Measurements from ENCODE around the gene MPIG6B. TPM values are rescaled to one million over a fixed set of nuclear protein-coding genes. Genes with fewer than 3 reads are reported as not detected.
A peak's percentile ranks its signal among the peaks of the same experiment; 100 is the strongest.

Gene MPIG6B
- total and polyA plus RNA-seq, 4 donors, result 0.08 to 10.7 (median 0.24) TPM

DNA sequence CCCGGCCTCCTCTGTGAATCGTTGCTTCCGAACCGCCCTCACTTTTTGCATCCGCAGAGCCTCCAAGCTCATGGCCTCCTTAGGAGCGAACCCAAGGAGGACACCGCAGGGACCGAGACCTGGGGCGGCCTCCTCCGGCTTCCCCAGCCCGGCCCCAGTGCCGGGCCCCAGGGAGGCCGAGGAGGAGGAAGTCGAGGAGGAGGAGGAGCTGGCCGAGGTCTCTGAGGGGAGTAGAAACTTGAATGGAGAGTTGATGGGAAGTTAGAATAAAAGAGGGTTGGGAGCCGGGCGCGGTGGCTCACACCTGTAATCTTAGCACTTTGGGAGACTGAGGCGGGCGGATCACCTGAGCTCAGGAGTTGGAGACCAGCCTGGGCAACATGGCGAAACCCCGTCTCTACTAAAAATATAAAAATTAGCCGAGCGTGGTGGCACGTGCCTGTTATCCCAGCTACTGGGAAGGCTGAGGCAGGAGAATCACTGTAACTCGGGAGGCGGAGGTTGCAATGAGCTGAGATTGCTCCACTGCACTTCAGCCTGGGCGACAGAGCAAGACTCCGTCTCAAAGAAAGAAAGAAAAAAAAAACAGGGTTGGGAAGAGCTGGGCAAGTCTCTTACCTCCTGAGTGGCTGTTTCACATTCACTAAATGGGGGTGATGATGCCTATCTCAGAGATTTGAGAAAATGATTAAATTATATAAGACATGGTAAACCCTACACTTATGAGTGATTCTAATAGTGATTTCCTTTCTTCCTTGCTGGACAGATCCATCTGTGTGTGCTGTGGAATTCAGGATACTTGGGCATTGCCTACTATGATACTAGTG lies 17.4 kb downstream of the MPIG6B start:
- Histone ChIP-seq H3K27ac (ENCODE audit: low read depth in 1 of 2, low read length in 2 of 2) (peak overlapping the region; percentile 53 to 64), H3K36me3 (ENCODE audit: control insufficient read depth in 4 of 4, insufficient read depth in 3 of 4, low read depth in 1 of 4, low read length in 3 of 4) (no peaks in the 10 kb centered on the region), H3K9me3 (ENCODE audit: control insufficient read depth in 4 of 4, low read length in 3 of 4) (no peaks in the 10 kb centered on the region), H3K27me3 (ENCODE audit: control insufficient read depth in 4 of 4, insufficient read depth in 4 of 4, low read length in 3 of 4) (no peaks in the 10 kb centered on the region), H3K4me3 (ENCODE audit: low read depth in 1 of 3, low read length in 3 of 3) (peak overlapping the region; percentile 68 to 84 (median 69)), H3K9ac (ENCODE audit: low read depth in 1 of 2, low read length in 2 of 2) (peak overlapping the region; percentile 61 to 70), H3K4me1 (ENCODE audit: control insufficient read depth in 4 of 4, insufficient read depth in 4 of 4, low read length in 3 of 4) (peaks cover 18 to 43% (median 37%) of the 10 kb centered on the region in 4 donors)
- TF ChIP-seq RAD21 (IDR thresholded peaks at IDR 0.05), result no peak
- TF ChIP-seq RXRA (IDR thresholded peaks at IDR 0.05), result no peak
- no peak for TF ChIP-seq YY1 (IDR thresholded peaks at IDR 0.05)
- TF ChIP-seq NR2F2 (IDR thresholded peaks at IDR 0.05), result no peak
- TF ChIP-seq, protein P1, sequence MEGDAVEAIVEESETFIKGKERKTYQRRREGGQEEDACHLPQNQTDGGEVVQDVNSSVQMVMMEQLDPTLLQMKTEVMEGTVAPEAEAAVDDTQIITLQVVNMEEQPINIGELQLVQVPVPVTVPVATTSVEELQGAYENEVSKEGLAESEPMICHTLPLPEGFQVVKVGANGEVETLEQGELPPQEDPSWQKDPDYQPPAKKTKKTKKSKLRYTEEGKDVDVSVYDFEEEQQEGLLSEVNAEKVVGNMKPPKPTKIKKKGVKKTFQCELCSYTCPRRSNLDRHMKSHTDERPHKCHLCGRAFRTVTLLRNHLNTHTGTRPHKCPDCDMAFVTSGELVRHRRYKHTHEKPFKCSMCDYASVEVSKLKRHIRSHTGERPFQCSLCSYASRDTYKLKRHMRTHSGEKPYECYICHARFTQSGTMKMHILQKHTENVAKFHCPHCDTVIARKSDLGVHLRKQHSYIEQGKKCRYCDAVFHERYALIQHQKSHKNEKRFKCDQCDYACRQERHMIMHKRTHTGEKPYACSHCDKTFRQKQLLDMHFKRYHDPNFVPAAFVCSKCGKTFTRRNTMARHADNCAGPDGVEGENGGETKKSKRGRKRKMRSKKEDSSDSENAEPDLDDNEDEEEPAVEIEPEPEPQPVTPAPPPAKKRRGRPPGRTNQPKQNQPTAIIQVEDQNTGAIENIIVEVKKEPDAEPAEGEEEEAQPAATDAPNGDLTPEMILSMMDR (IDR thresholded peaks at IDR 0.05; ENCODE audit: low read depth, low read length, missing input control), result no peak
- no peak for TF ChIP-seq EGR1 (IDR thresholded peaks at IDR 0.05; ENCODE audit: low read depth in 2 of 2)
- TF ChIP-seq, protein P2, sequence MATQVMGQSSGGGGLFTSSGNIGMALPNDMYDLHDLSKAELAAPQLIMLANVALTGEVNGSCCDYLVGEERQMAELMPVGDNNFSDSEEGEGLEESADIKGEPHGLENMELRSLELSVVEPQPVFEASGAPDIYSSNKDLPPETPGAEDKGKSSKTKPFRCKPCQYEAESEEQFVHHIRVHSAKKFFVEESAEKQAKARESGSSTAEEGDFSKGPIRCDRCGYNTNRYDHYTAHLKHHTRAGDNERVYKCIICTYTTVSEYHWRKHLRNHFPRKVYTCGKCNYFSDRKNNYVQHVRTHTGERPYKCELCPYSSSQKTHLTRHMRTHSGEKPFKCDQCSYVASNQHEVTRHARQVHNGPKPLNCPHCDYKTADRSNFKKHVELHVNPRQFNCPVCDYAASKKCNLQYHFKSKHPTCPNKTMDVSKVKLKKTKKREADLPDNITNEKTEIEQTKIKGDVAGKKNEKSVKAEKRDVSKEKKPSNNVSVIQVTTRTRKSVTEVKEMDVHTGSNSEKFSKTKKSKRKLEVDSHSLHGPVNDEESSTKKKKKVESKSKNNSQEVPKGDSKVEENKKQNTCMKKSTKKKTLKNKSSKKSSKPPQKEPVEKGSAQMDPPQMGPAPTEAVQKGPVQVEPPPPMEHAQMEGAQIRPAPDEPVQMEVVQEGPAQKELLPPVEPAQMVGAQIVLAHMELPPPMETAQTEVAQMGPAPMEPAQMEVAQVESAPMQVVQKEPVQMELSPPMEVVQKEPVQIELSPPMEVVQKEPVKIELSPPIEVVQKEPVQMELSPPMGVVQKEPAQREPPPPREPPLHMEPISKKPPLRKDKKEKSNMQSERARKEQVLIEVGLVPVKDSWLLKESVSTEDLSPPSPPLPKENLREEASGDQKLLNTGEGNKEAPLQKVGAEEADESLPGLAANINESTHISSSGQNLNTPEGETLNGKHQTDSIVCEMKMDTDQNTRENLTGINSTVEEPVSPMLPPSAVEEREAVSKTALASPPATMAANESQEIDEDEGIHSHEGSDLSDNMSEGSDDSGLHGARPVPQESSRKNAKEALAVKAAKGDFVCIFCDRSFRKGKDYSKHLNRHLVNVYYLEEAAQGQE (IDR thresholded peaks at IDR 0.05), result no peak
- TF ChIP-seq FOXA1 (IDR thresholded peaks at IDR 0.05), result no peak
- no peak for TF ChIP-seq GABPA (IDR thresholded peaks at IDR 0.05 in 1 of 2, conservative IDR thresholded peaks at IDR 0.05 in 1 of 2)
- TF ChIP-seq, protein P3, sequence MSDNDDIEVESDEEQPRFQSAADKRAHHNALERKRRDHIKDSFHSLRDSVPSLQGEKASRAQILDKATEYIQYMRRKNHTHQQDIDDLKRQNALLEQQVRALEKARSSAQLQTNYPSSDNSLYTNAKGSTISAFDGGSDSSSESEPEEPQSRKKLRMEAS (IDR thresholded peaks at IDR 0.05), result no peak
- TF ChIP-seq TAF1 (conservative IDR thresholded peaks at IDR 0.05), result no peak
- TF ChIP-seq JUND (IDR thresholded peaks at IDR 0.05), result no peak
- 28% methylated on average over 29 of the region's 29 CpGs for WGBS
- no peak for DNase-seq (ENCODE audit: low spot score)

DNA sequence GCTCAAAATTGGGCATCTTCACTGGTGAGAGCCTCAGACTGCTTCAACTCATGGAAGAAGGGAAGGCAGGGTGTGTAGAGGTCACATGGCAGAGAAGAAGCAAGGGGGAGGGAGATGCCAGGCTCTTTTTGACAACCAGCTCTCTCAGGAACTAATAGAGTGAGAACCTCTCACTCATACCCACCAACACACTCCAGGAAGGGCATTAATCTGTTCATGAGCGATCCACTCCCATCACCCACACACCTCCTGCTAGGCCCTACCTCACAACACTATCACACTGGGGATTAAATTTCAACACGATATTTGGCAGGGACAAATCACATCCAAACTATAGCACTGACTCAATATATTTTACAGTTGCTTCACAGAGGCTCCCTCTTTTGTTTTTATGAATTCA lies 18.6 kb downstream of the MPIG6B start:
- H3K4me3 ChIP-seq (ENCODE audit: low read depth in 1 of 3, low read length in 3 of 3), result no peak overlapping the region
- H3K27me3 ChIP-seq (ENCODE audit: control insufficient read depth in 4 of 4, insufficient read depth in 4 of 4, low read length in 3 of 4), result no peaks in the 10 kb centered on the region
- no peaks in the 10 kb centered on the region for H3K9me3 ChIP-seq (ENCODE audit: control insufficient read depth in 4 of 4, low read length in 3 of 4)
- no peaks in the 10 kb centered on the region for H3K36me3 ChIP-seq (ENCODE audit: control insufficient read depth in 4 of 4, insufficient read depth in 3 of 4, low read depth in 1 of 4, low read length in 3 of 4)
- H3K27ac ChIP-seq (ENCODE audit: low read depth in 1 of 2, low read length in 2 of 2), result no peak overlapping the region
- DNase-seq (ENCODE audit: low spot score), result no peak
- peak overlapping the region in 1 of 2 donors; percentile 34 for H3K9ac ChIP-seq (ENCODE audit: low read depth in 1 of 2, low read length in 2 of 2)
- H3K4me1 ChIP-seq (ENCODE audit: control insufficient read depth in 4 of 4, insufficient read depth in 4 of 4, low read length in 3 of 4), result peaks cover 17 to 35% (median 29%) of the 10 kb centered on the region in 4 donors
- TF ChIP-seq, protein P3 (IDR thresholded peaks at IDR 0.05), result no peak
- no peak for TF ChIP-seq HNF4G (IDR thresholded peaks at IDR 0.05)
- TF ChIP-seq, protein P4, sequence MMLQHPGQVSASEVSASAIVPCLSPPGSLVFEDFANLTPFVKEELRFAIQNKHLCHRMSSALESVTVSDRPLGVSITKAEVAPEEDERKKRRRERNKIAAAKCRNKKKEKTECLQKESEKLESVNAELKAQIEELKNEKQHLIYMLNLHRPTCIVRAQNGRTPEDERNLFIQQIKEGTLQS (IDR thresholded peaks at IDR 0.05), result no peak
- 87% methylated on average over 2 of the region's 2 CpGs for WGBS
